Activated gamma-delta T cell (primary cell): ENCODE results near the gene NCAM1.

Experiments used
- DNase-seq: peaks from one replicate; lab custom pipeline; 2025; lab: John Stamatoyannopoulos, UW

Gene NCAM1

DNA sequence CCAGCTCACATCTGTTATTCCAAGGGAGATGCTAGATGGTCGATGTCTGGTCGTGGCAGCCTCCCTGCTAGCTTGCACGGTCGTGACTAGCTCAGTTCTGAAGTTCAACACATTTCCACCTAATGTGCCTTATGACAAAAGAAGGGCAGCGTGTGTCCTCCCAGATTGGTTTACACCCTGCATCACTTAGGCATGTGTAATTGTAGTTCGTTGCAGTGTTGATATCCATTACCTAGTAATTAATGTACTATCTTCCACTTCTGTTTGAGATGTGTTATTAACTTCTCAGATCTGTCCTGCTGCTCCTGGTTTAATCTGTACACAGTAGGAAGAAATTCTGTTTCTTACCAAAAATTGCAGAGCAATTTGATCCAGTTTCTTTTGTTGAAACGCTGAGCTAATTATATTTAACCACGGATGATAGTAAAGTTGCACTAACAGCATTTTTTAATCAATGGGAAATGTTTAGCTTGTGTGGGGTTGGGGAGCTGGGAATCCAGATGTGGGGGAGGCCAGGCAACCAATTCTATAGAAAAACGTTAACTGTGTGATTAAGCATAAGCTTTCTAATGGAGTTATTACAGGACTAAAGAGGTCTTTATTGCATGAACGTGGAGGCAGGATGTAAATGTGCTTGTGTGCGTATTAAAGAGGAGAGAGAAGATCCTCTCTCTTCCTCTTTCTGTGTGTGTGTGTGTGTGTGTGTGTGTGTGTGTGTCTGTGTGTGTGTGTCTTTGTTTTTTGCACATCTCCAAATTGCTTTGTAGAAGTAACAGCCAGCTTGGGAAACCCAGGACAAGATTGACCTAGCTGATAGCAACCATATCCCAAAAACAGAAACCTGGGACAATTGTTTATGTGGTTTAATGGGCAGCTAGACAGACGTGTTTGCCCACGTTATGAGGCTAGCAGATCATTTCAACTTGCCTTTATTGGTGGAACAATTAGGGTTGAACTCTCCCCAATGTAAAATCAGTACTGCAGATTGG lies 207.4 kb downstream of the NCAM1 start:
- DNase-seq, result no peak

DNA sequence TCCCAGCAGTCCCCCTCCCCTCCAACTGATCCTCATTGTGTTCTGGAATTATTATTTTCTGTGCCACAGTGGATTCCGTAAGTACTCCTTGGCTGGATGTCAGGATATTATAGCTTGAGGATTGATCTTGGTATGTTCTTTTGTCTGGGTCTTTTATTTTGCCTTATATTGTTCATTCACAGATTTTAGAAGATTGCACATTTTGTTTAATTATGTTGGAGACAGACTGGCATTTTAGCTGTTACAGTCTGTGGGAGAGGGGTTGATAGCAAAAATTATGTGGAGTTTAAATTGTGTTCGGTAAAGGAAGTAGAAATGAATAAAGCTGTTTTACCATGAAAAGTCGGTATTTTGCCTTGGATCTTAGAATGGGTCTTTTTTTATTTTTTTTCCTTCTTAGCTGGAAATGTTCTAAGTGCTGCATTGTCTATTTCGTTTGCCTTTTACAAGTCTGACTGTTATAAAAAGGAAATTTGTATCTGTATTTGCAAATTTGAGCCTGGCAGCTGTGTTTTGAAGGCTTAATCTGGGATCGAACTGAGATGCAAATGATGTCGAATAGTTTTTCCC lies 211.2 kb downstream of the NCAM1 start:
- no peak for DNase-seq

DNA sequence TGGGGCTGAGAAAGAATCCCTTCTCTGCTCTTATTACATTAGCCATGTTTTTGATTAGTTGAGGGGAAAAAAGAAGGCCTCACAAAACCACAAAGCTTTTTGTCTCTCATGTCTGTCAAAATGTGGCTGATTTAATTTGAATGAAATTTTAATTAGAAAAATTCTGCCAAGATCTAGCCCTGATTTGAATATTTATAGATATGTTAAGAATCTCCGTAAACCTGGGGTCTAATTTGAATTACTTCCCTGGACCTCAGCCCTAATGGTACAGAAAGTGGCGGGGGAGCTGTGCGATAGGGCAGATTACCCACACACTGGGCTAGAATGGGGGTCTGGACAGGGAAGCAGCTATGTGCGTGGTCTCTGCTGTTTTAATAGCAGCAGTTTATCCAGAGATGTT lies 211.9 kb downstream of the NCAM1 start:
- DNase-seq, result no peak

DNA sequence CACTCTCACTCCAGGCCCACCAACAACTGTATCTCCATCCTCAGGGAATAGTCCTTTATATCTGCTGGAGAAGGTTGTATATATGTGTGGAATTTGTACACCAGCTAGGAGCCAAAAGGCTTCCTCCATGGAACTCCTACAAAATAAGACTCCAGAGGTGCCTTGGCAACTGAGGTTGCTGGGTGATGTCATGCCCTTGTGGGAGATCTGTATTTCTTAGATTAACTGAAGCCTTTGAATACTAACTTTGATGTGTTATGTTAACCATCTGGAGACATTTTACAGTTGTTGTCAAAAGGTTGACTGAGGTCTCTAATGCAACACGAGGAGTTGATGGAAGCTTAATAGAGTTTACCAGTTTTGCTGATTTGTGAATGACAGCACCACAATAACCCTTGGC lies 213.7 kb downstream of the NCAM1 start:
- DNase-seq, result no peak

DNA sequence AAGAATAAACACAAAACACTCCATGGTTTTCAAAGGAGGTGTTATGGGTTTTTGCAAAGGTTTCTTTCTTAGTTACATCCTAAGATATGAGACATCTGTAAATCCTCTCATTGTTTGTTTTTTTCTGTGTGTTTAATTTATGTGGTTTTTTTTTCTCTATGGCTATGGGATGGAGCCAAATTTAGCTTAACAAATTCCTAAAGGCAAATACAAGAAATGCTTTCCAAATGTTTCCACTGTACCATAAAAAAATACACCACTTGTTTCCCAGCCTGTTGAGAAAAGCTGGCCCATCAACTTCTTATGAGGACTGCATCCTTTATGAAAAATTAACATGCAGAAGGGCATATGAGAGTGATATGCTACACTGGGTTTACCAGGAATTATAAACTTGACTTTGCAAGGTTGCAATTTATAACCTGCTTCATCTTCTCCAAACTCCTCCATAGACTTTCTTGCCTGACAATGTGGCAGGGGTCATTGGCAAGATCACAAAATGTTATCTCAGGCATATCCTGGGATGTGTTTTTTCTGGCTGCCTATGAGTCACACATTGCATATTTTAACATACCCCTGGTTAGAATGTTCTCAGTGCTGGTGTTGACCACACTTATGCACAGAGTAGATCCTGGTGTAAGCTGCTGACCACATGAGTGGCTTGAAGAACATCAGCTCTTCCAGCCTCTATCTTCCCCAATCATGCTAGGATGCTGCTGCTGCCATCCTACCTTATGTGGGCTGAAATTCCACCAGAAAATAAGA lies 215.6 kb downstream of the NCAM1 start:
- no peak for DNase-seq

DNA sequence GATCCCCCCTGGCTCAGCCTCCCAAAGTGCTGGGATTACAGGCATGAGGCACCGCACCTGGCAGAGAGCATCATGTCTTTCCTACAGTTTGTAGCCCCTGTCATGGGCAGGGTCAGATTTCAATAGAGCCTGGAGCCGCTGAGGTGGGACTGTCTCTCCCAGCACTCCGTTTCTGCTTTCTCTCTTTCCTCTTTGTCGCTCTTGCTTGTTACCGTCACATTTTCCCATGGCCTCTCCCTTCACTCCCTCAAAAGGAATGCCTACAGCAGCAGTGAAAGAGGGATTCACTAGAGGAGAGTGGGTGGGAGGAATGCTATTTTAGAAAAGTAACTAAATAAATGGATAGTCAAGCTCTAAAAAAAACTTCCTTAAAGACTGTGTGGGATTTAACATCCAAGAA lies 216.5 kb downstream of the NCAM1 start:
- no peak for DNase-seq

DNA sequence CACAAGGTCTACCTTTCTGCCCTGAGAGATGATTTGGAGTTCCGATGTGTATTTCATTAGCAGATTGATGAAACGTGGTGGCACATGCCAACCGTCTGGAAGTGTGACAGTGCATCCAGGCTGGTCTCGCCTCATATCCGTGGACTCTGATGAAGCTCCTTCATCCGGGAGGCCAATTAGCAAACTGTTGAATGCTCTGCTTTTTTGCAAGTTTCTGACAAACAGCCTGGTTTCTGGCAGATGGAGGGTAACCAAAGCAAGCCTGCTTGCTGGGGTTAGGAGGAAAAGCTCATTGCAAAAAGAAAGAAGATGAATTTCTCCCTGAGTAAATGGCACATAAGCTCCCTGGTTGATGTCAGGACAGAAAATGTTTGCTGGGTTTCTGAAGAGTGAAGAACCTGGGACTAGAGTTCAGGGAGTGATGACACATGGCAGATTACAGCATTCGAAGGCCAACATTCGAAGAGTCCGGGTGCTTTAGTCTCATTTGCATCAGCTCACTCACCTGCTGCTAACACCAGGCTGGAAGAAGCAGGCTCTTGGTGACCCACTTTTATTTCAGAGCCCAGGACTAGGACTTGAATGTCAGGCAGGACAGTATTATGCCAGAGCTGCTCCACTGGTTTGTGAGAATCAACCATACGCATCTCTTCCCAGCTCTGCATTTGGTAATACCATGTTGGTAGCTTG lies 217.3 kb downstream of the NCAM1 start:
- DNase-seq, result no peak

DNA sequence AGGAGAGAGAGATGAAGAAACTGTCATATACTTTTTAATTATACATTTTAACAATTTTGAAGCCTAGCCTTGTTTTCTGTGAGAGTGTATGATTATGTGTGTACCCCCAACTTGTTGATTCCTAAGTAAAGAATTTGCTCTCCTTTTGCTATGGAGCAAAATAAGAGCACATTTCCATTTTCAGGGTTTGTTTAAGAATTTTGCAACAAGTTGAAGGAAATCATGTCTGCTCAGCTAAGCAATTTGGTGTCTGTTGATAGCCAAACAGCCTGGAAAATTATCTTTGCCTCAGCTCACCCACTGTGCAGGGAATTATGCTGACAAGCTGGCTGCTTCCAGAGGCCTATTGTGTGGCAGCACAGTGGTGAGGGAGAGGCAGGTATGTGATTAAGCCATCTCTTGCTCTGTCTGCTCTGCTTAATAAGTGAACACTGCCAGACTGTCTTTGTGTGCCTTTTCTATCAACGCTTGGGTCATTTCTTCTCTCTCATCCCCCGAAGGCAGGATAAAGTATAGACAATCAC lies 218.0 kb downstream of the NCAM1 start:
- DNase-seq, result no peak

DNA sequence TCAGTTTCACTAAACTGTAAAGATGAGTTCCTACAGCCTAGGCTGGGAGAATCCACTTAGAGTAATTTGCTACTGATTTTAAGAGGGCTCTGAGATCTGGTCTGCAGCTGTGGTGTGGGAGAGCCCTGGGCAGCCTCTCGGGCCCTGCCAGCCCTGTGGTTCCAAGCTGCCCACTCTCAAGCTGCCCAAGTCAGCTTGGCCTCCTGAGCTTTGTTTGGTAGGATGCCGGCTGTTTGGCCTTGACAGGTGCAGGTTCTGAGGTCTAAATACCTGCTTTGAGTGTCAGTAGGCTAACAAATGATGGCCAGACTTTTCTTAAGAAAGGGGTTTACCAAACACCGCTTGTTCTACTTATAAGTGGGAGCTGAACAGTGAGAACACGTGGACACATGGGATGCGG lies 219.9 kb downstream of the NCAM1 start:
- DNase-seq, result no peak

DNA sequence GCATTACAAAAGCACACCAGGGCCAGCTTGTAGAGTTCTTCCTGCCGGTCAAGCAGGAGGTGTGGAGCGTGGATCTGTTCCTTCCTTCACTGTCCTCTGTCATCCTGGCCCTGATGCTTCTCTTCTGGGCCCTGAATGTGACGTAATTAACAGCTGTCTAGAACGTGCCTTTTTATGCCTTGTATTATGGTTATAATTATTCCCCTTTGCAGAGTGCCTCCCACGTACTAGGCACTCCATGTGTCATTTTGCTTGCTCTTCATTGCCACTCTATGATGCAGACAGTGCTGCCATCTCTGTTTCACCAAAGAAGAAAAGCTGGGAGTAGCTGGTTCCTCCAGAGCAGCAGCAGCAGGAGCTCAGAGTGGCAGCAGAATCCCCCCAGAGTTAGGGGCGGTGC lies 221.1 kb downstream of the NCAM1 start:
- no peak for DNase-seq

DNA sequence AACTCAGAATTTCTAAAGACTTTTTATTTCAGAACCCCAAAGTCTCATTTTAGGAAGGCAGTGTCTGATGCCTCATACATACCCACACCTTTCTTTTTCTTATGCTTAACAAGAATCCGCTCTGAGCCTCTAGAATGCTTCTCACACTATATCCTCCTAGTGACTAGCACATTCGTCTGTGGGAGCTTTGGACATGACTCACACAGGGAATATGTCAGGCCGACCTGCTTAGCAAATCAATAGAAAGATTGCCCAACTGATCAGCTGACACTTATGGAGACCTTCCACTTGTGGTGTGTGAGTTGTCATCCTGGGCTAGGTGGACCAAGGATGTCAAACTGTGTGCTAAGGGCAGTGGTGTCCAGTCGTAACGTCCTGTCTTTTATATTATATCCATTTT lies 223.3 kb downstream of the NCAM1 start:
- no peak for DNase-seq

DNA sequence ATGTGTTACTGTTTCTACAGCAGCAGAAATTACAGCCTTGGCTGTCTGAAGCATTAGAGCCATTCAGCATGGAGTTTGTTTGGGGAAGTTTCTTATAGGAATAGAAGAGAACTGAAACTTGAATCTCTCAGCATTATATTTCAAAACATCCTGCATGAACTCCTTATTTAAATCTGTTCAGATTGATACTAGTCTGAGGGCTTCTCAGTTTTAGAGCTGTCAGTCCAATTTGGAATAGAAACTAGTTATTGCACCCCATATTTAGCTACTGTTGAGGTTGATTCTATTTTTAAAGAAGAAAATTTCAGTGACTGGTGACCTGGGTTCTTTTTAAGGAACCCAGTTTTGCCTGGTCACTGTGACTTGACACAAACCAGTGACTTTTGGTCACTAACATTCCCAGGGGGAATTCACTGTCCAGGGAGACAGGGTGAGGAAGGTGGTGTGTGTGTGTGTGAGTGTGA lies 227.2 kb downstream of the NCAM1 start:
- no peak for DNase-seq

DNA sequence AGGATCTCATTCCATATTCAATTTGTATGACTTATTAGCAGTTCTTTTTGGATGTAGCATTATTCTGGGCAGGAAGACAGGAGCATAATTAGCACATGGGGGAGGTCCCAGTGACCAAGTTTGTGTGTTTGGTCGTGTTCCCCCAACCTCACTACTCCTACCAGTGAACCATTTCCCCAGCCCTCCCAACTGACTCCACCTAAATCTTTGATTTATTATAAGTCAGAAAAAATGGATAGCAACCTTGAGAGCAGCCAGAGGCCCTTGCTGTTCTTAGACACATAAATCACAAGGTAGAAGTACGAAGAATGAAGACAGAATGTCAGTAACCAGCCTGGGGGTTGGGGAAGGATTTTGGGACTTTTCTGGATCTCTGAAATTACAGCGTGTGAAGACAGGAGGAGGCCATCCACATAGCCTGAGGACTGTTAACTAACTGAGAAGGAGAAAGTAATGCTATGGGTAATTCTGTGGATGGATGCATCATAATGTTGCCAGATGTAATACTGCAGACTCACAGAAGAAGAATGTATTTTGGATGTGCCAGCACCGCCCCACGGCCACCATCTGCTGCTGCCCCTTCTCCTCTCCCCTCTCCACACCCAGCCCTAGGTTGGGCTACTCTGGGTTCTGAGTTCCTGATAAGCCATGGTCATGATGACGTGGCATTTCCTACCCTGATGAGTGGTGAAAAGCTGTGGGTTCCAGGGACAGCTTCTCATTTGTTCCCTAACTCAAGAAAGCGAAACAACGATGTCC lies 228.9 kb downstream of the NCAM1 start:
- DNase-seq, result no peak

DNA sequence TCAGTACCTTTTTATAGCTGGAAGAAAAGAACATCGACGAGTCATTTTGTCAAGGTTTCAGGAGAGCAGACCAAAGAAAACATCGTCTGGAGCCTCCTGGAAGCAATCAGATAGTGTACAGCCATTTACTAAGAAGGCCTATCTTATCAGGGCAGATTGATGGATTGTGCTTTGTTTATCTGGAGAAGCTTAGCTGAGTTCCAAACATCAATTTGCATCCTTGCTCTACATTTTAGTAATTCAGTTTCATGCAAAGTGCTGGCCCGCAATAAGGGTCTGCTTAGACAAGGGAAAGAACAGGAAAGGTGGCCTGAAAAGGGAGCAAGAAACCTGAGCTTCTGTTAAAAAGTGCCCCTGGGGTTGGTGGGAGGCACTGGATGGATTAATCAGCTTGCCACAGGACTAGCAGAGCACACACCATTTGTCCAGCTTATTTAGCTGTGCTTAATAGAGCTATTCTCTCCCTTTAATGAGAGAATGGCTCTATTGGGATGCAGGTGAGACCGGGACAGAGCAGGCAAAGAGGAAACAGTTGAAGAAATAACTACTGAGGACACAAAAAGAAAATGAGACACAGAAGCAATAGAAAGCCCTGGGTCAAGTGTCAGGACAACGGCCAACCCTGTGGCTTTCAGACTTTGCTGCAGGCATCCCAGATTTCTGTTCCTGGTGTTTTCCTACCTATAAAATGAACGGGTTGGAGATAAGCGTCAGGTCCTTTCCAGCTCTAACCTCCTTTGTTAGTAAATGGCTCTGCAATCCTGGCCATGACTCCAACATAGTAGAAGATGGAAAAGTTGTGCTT lies 231.1 kb downstream of the NCAM1 start:
- DNase-seq, result no peak

DNA sequence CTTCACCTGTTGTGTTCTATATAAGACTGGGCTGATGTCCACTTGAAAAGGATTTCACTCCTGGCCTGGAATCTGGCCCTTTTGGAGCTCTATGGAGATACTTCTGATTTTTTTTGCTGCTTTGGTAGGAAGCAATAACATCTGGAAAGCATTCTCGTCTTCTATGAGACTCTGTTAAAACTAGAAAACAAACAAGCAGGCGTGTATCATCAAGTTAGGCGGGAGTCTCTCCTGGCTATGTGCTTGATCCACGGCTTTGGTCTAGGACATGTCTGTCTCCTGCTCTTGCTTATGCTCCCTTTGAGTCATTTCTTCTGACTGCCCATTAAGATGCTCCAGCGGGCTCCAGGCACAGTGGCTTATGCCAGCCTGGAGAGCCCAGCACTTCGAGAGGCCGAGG lies 231.8 kb downstream of the NCAM1 start:
- DNase-seq, result no peak

DNA sequence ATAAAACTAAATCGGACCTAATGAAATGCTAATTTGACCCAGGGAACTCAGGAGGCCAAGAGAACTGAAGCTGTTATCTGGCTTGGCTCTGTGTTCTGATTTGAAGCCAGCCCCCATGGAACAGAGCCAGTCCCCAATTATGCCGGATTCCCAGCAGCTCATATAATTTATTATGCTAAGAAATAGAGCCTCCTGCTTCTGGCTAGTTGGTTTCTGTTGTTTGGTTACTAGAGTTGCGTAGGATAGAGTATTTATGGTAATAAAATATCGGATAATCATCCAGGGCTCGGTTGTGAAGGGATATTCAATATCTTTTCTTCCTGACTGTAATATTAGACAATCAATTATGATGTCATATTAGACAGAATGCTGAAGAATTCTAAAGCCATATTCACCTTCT lies 232.7 kb downstream of the NCAM1 start:
- no peak for DNase-seq

DNA sequence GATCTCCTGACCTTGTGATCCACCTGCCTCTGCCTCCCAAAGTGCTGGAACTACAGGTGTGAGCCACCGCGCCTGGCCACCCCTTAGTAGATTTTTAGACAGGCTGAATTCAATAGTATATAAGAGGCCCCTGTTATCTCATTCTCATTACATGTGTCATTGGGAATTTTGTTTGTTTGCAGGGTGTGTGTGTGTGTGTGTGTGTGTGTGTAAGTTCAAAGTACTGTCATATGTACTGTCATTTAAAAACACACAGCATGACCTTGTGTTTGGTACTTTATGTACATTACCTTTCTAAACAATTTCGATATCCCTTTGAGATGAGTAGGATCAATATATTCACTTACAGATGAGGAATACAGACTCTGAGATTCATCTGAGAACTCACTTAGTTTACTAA lies 234.5 kb downstream of the NCAM1 start:
- DNase-seq, result no peak

DNA sequence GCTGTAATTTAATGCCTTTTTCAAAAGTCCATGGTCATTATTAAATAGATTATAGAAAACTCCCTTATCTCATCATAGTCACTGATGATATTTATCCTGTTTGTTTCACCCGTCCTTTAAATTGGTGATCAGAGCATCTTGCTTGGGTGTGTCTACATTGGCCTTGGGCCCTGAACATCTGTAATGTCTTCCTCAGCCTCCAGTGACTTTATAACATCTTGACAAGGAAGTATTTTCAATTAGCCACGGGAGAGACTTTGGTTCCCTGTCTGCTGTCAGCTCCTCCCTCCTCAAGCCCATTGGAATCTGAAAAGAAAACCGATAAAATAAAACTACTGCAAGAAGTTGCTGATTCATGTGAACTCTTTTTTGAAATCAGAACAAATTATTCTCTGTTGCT lies 236.2 kb downstream of the NCAM1 start:
- no peak for DNase-seq

DNA sequence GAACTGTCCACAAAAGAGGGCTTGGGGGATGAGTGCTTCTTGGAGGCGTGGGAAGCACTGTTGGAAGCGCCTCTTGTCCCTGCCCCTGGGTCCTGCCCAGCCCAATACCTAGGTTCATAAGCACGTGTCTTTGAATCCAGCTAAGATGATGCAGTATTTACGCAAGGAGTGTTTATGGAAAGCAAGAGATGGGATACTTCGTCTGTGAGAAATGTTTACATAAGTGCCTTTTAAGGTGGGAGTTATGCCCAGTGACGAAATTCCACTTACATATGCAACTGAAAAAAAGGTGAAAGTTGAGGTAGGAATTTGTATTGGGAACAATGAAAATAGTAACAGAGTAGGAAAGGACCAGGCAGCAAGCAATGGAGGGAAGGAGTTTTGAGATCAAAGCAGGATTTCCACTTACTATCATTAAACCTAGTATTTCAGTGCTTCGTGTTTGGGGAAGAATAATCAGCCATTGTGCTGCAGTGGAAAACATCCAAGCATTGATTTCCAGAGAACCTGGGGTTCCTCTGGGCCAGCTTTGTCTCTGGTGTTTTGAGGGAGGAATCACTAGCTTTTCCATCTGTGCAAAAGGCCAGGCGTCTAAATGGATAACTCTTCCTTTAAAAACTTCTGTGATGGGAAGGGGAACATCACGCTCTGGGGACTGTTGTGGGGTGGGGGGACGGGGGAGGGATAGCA lies 237.9 kb downstream of the NCAM1 start:
- no peak for DNase-seq

DNA sequence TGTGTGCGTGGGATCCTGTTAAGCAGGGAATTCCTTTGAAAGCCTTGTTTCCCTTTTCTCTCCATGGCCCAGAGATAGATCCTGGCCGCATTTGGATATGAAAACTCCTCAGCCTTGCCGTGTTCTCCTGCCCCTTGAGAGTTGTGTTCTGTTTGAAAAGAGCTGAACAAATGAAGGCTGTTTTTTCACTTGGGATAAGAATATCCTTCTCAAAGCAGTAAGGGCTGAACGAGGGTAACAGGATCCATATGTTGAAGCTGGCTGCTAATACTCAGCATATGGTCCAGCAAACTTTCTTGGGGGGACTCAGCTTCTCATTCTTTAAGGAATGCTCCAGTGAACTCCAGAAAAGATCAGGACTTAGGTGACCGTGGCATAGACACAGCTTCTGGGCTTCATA lies 238.6 kb downstream of the NCAM1 start:
- no peak for DNase-seq
